Liver (tissue), 9 donors: ENCODE results near the gene CHST3. TPM values are rescaled to one million over a fixed set of nuclear protein-coding genes. Genes with fewer than 3 reads are reported as not detected.
A peak's percentile ranks its signal among the peaks of the same experiment; 100 is the strongest.

Experiments
- DNase-seq: peaks from one replicate; pipeline ENCODE4 v3.0.0-alpha.2; 2017; ENCODE audit warnings: low spot score
- H3K27ac ChIP-seq, 2 donors: one replicate each; pipeline ENCODE4 v1.7.0; 2013; ENCODE audit warnings: inconsistent platforms in 2 of 2, low read length in 2 of 2, control low read depth in 1 of 2, low read depth in 1 of 2, mild to moderate bottlenecking in 1 of 2
- H3K27me3 ChIP-seq, 4 donors: one replicate each; pipeline versions ENCODE4 v1.6.1 to v1.7.0; 2013; ENCODE audit warnings: low read length in 3 of 4, inconsistent platforms in 1 of 4, mild to moderate bottlenecking in 1 of 4, moderate library complexity in 1 of 4; ENCODE audit not compliant: control insufficient read depth in 4 of 4, insufficient read depth in 4 of 4
- H3K36me3 ChIP-seq, 4 donors: one replicate each; pipeline versions ENCODE4 v1.6.1 to v1.7.0; 2013; ENCODE audit warnings: low read length in 3 of 4, mild to moderate bottlenecking in 3 of 4, low read depth in 1 of 4, moderate library complexity in 1 of 4; ENCODE audit not compliant: control insufficient read depth in 4 of 4, insufficient read depth in 3 of 4
- H3K4me1 ChIP-seq, 4 donors: one replicate each; pipeline versions ENCODE4 v1.6.1 to v1.7.0; 2013; ENCODE audit warnings: low read length in 3 of 4, mild to moderate bottlenecking in 3 of 4, moderate library complexity in 1 of 4; ENCODE audit not compliant: control insufficient read depth in 4 of 4, insufficient read depth in 4 of 4
- H3K4me3 ChIP-seq, 3 donors: one replicate each; pipeline versions ENCODE4 v1.6.1 to v1.7.0; 2013; ENCODE audit warnings: low read length in 3 of 3, control low read depth in 1 of 3, low read depth in 1 of 3, mild to moderate bottlenecking in 1 of 3
- H3K9ac ChIP-seq, 2 donors: one replicate each; pipeline ENCODE4 v1.7.0; 2013; ENCODE audit warnings: low read length in 2 of 2, mild to moderate bottlenecking in 2 of 2, moderate library complexity in 2 of 2, control low read depth in 1 of 2, low read depth in 1 of 2
- H3K9me3 ChIP-seq, 4 donors: one replicate each; pipeline versions ENCODE4 v1.6.1 to v1.7.0; 2013; ENCODE audit warnings: low read length in 3 of 4; ENCODE audit not compliant: control insufficient read depth in 4 of 4
- ATF3 ChIP-seq: IDR thresholded peaks from 2 replicates; pipeline ENCODE4 v1.6.1; 2016; ENCODE audit warnings: antibody characterized with exemption
- CTCF ChIP-seq: fragments of 150-350 bp; IDR thresholded peaks from 2 replicates; pipeline ENCODE4 v1.5.1; 2017; ENCODE audit warnings: improper control_type of control experiment, low read depth, low read length; ENCODE audit not compliant: missing input control
- EGR1 ChIP-seq, 2 donors: IDR thresholded peaks; 2 replicates each; pipeline ENCODE4 v1.6.1; 2016 to 2018; ENCODE audit warnings: antibody characterized with exemption in 2 of 2, low read depth in 2 of 2
- FOXA1 ChIP-seq: IDR thresholded peaks from 2 replicates; pipeline ENCODE4 v1.6.1; 2016; ENCODE audit warnings: antibody characterized with exemption
- FOXA2 ChIP-seq: IDR thresholded peaks from 2 replicates; pipeline ENCODE4 v1.6.1; 2016; ENCODE audit warnings: antibody characterized with exemption
- GABPA ChIP-seq, 2 donors: IDR thresholded peaks in 1 of 2; conservative IDR thresholded peaks in 1 of 2; 2 replicates each; pipeline ENCODE4 v1.6.1; 2016; ENCODE audit warnings: antibody characterized with exemption in 2 of 2, mild to moderate bottlenecking in 1 of 2, moderate library complexity in 1 of 2
- HNF4A ChIP-seq, 2 donors: conservative IDR thresholded peaks; 2 replicates each; pipeline ENCODE4 v1.6.1; 2016; ENCODE audit warnings: antibody characterized with exemption in 2 of 2, mild to moderate bottlenecking in 2 of 2
- HNF4G ChIP-seq: IDR thresholded peaks from 2 replicates; pipeline ENCODE4 v1.6.1; 2016; ENCODE audit warnings: antibody characterized with exemption
- JUND ChIP-seq, 2 donors: IDR thresholded peaks; 2 replicates each; pipeline ENCODE4 v1.6.1; 2016; ENCODE audit warnings: antibody characterized with exemption in 2 of 2
- MAX ChIP-seq: IDR thresholded peaks from 2 replicates; pipeline ENCODE4 v1.6.1; 2016; ENCODE audit warnings: antibody characterized with exemption
- NR2F2 ChIP-seq: IDR thresholded peaks from 2 replicates; pipeline ENCODE4 v1.6.1; 2016; ENCODE audit warnings: antibody characterized with exemption
- RAD21 ChIP-seq, 2 donors: IDR thresholded peaks; 2 replicates each; pipeline ENCODE4 v1.6.1; 2016; ENCODE audit warnings: antibody characterized with exemption in 2 of 2, mild to moderate bottlenecking in 2 of 2
- REST ChIP-seq: IDR thresholded peaks from 2 replicates; pipeline ENCODE4 v1.6.1; 2016; ENCODE audit warnings: antibody characterized with exemption, mild to moderate bottlenecking
- RXRA ChIP-seq, 2 donors: IDR thresholded peaks; 2 replicates each; pipeline ENCODE4 v1.6.1; 2017 to 2018; ENCODE audit warnings: antibody characterized with exemption in 2 of 2, mild to moderate bottlenecking in 1 of 2
- SP1 ChIP-seq: IDR thresholded peaks from 2 replicates; pipeline ENCODE4 v1.6.1; 2018; ENCODE audit warnings: antibody characterized with exemption, mild to moderate bottlenecking
- TAF1 ChIP-seq: conservative IDR thresholded peaks from 2 replicates; pipeline ENCODE4 v1.6.1; 2016; ENCODE audit warnings: antibody characterized with exemption, mild to moderate bottlenecking
- YY1 ChIP-seq: IDR thresholded peaks from 2 replicates; pipeline ENCODE4 v1.6.1; 2016; ENCODE audit warnings: antibody characterized with exemption, mild to moderate bottlenecking
- ZBTB33 ChIP-seq: IDR thresholded peaks from 2 replicates; pipeline ENCODE4 v1.6.1; 2016; ENCODE audit warnings: antibody characterized with exemption
- WGBS: extraction: QIAGEN DNeasy Blood & Tissue Kit; methylation state at CpG from one replicate; pipeline ENCODE4 v1.1.7; 2013; 5-methylcytosine and 5-hydroxymethylcytosine counted together
- polyA plus RNA-seq, 2 donors: library from polyadenylated mRNA; stranded (reverse) in 1 of 2; unstranded in 1 of 2; fragments of 200-250 nt in 1 of 2; fragments of >200 nt in 1 of 2; fragmentation: Nextera tagmentation in 1 of 2; extraction: Ambion mirVana in 1 of 2; gene quantifications; one replicate each; pipeline versions ENCODE4 v1.2.1 to v1.2.3, GENCODE V29; 2013 to 2015
- total RNA-seq, 2 donors: library from RNA; depleted of rRNA; stranded (reverse); fragments of >200 nt; gene quantifications; one replicate each; pipeline ENCODE4 v1.2.3, GENCODE V29; 2014
- donor health status: healthy.
- donor health status: healthy.
- donor health status: healthy.
- donor health status: healthy.
- donor health status: healthy.

CHST3 gene
- total and polyA plus RNA-seq, 4 donors = 0.29 to 4.3 (median 1.5) TPM

- Histone ChIP-seq H3K4me3 (no peak overlapping the region), H3K27ac (peak overlapping the region; percentile 58 to 78), H3K9ac (no peak overlapping the region), H3K27me3 (no peaks in the 10 kb centered on the region), H3K9me3 (no peaks in the 10 kb centered on the region), H3K4me1 (peaks cover 0 to 8% (median 0%) of the 10 kb centered on the region in 4 donors), H3K36me3 (no peaks in the 10 kb centered on the region)
- whole genome bisulfite sequencing = 67% methylated on average over 12 of the region's 12 CpGs
- DNase-seq = no peak
- TF ChIP-seq HNF4A (conservative IDR thresholded peaks at IDR 0.05) (no peak), FOXA2 (no peak), SP1 (peak; percentile 44), JUND (IDR thresholded peaks at IDR 0.05) (no peak), ATF3 (no peak), TAF1 (no peak), CTCF (no peak), HNF4G (no peak), GABPA (IDR thresholded peaks at IDR 0.05 in 1 of 2, conservative IDR thresholded peaks at IDR 0.05 in 1 of 2) (no peak), REST (no peak), RAD21 (IDR thresholded peaks at IDR 0.05) (no peak), RXRA (IDR thresholded peaks at IDR 0.05) (peak; percentile 7 to 8), ZBTB33 (no peak), YY1 (no peak), NR2F2 (peak; percentile 62), FOXA1 (no peak), MAX (no peak), EGR1 (IDR thresholded peaks at IDR 0.05; ENCODE audit: low read depth in 2 of 2) (no peak)
These were observed 45.4 kb downstream of the CHST3 start for GRCh38 chr10:72009425-72010081.
